Measurements from ENCODE around the gene ANOS1. TPM values are rescaled to one million over a fixed set of nuclear protein-coding genes. Genes with fewer than 3 reads are reported as not detected.

Gene ANOS1
- total and polyA plus RNA-seq, 4 donors, result 2.3 to 12.1 (median 3.7) TPM

DNA sequence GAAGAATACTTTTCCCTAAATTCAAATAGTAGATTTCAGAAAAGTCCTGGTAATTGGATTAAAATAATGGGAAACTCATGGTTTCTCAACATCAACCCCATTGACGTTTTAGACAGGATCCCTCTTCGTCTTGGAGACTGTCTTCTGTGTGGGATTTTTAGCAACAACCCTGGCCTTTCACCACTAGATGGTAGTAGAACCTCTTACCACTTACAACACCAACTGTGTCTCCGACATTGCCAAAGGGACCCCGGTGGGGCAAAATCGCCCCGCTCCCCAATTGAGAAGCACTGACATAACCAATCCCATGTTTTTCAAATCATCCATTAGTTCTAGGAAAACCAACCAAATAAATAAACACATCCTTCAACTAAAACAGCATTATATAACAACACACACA, 16.9 kb upstream of the ANOS1 start:
- Histone ChIP-seq H3K27ac (ENCODE audit: low read depth in 1 of 2, low read length in 2 of 2) (no peak overlapping the region), H3K27me3 (ENCODE audit: control insufficient read depth in 1 of 2, insufficient read depth in 2 of 2, low read length in 1 of 2) (no peaks in the 10 kb centered on the region), H3K4me1 (ENCODE audit: control insufficient read depth in 1 of 2, insufficient read depth in 2 of 2, low read length in 2 of 2) (no peaks in the 10 kb centered on the region), H3K36me3 (ENCODE audit: control insufficient read depth in 1 of 2, insufficient read depth in 2 of 2, low read length in 1 of 2) (no peaks in the 10 kb centered on the region), H3K4me3 (ENCODE audit: low read length in 2 of 2) (no peak overlapping the region), H3K9me3 (ENCODE audit: control insufficient read depth, low read length) (no peaks in the 10 kb centered on the region)
- ATAC-seq (ENCODE audit: low FRiP score) (no peak), DNase-seq (no peak)
- 7 to 10% methylated on average over 6 of the region's 6 CpGs for WGBS, 2 donors
- intact Hi-C loops (cut with DNase I), result loop anchor here in 1 of 2 donors (5.0 kb wide), 3 partner anchors 68 to 1368 kb away; no protein-coding TSS in a partner anchor

DNA sequence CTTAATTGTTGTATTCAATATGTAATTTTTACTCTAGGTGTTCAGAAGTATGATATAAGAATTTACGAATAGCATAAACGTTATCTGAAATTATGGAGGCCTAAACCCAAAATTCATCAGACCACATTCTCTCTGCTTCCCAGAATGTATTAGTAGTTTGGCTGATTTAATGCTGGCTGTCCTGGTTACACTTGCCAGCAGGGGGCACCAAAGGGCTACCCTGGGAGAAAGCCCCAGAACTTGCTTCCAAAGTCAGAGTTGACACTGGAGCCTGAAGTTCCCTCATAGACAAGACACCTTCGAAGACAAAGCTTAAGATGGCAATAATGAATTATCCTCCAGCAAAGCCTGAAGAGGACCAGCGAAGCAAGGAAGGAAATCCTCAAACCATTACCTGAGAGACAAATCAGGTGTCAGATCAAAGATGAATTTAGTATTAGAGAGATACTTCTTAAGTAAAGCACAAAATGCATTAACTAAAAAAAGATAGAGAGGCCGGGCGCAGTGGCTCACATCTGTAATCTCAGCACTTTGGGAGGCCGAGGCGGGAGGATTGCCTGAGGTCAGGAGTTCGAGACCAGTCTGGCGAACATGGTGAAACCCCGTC, 11.3 kb upstream of the ANOS1 start:
- H3K36me3 ChIP-seq (ENCODE audit: control insufficient read depth in 1 of 2, insufficient read depth in 2 of 2, low read length in 1 of 2), result no peaks in the 10 kb centered on the region
- H3K4me3 ChIP-seq (ENCODE audit: low read length in 2 of 2), result no peak overlapping the region
- H3K9me3 ChIP-seq (ENCODE audit: control insufficient read depth, low read length), result no peaks in the 10 kb centered on the region
- H3K4me1 ChIP-seq (ENCODE audit: control insufficient read depth in 1 of 2, insufficient read depth in 2 of 2, low read length in 2 of 2), result no peaks in the 10 kb centered on the region
- H3K27me3 ChIP-seq (ENCODE audit: control insufficient read depth in 1 of 2, insufficient read depth in 2 of 2, low read length in 1 of 2), result peaks cover 0 to 6% of the 10 kb centered on the region in 2 donors
- WGBS, 2 donors, result 80% methylated on average over 11 of the region's 11 CpGs
- intact Hi-C loops (cut with DNase I), result loop anchor here in 1 of 2 donors (5.0 kb wide), 1 partner anchor 746 kb away; no protein-coding TSS in a partner anchor
- ATAC-seq (ENCODE audit: low FRiP score) (no peak), DNase-seq (peak; percentile 66 to 82)
- no peak overlapping the region for H3K27ac ChIP-seq (ENCODE audit: low read depth in 1 of 2, low read length in 2 of 2)

- Histone ChIP-seq H3K36me3 (ENCODE audit: control insufficient read depth in 1 of 2, insufficient read depth in 2 of 2, low read length in 1 of 2) (no peaks in the 10 kb centered on the region), H3K4me3 (ENCODE audit: low read length in 2 of 2) (no peak overlapping the region), H3K4me1 (ENCODE audit: control insufficient read depth in 1 of 2, insufficient read depth in 2 of 2, low read length in 2 of 2) (no peaks in the 10 kb centered on the region), H3K27ac (ENCODE audit: low read depth in 1 of 2, low read length in 2 of 2) (no peak overlapping the region), H3K27me3 (ENCODE audit: control insufficient read depth in 1 of 2, insufficient read depth in 2 of 2, low read length in 1 of 2) (peaks cover 0 to 6% of the 10 kb centered on the region in 2 donors), H3K9me3 (ENCODE audit: control insufficient read depth, low read length) (no peaks in the 10 kb centered on the region)
- 90 to 95% methylated on average over 10 of the region's 10 CpGs for WGBS, 2 donors
- ATAC-seq (ENCODE audit: low FRiP score) (no peak), DNase-seq (no peak)
- intact Hi-C loops (cut with DNase I), result loop anchor here in 1 of 2 donors (5.0 kb wide), 1 partner anchor 745 kb away; no protein-coding TSS in a partner anchor
Measured at GRCh38 chrX:8741981-8742380, 10.0 kb upstream of the ANOS1 start.

DNA sequence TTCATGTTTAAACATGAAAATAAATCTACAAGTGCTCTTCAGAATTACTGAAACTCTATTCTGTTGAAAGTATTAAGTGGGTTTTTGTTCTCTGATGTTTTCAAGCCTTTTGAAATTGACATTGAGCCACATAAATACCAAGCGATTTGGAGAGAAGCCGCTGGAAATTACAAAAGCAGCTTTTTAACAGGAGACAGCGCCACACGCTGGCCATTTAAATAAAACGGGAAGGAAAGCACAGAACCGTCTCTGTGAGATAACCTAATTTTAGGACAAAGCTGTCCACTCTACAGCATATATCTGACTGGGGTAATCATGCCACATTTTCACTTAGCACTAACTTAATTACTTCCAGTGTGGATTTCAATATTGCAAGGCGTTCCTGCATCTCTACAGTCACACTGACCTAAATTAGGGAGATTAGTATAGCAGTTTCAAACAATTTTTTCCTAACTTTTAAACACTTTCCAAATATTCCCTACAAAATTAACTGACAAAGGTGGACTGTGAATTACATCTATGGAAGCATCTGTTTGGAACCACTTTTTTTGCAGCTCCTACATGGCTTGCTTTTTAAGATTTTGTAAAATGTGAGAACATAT, 6.8 kb upstream of the ANOS1 start:
- no peak overlapping the region for H3K4me3 ChIP-seq (ENCODE audit: low read length in 2 of 2)
- H3K27me3 ChIP-seq (ENCODE audit: control insufficient read depth in 1 of 2, insufficient read depth in 2 of 2, low read length in 1 of 2), result peaks cover 0 to 6% of the 10 kb centered on the region in 2 donors
- no peaks in the 10 kb centered on the region for H3K9me3 ChIP-seq (ENCODE audit: control insufficient read depth, low read length)
- ATAC-seq (ENCODE audit: low FRiP score) (no peak), DNase-seq (no peak)
- intact Hi-C loops (cut with DNase I), result loop anchor here in 1 of 2 donors (5.0 to 10.0 kb wide), 3 partner anchors 374 to 741 kb away; no protein-coding TSS in a partner anchor
- no peak overlapping the region for H3K27ac ChIP-seq (ENCODE audit: low read depth in 1 of 2, low read length in 2 of 2)
- 2% methylated on average over 7 of the region's 7 CpGs for WGBS, 2 donors
- no peaks in the 10 kb centered on the region for H3K4me1 ChIP-seq (ENCODE audit: control insufficient read depth in 1 of 2, insufficient read depth in 2 of 2, low read length in 2 of 2)
- no peaks in the 10 kb centered on the region for H3K36me3 ChIP-seq (ENCODE audit: control insufficient read depth in 1 of 2, insufficient read depth in 2 of 2, low read length in 1 of 2)

- Histone ChIP-seq H3K4me1 (ENCODE audit: control insufficient read depth in 1 of 2, insufficient read depth in 2 of 2, low read length in 2 of 2) (no peaks in the 10 kb centered on the region), H3K27ac (ENCODE audit: low read depth in 1 of 2, low read length in 2 of 2) (no peak overlapping the region), H3K4me3 (ENCODE audit: low read length in 2 of 2) (no peak overlapping the region), H3K36me3 (ENCODE audit: control insufficient read depth in 1 of 2, insufficient read depth in 2 of 2, low read length in 1 of 2) (no peaks in the 10 kb centered on the region), H3K9me3 (ENCODE audit: control insufficient read depth, low read length) (no peaks in the 10 kb centered on the region), H3K27me3 (ENCODE audit: control insufficient read depth in 1 of 2, insufficient read depth in 2 of 2, low read length in 1 of 2) (peaks cover 0 to 6% of the 10 kb centered on the region in 2 donors)
- ATAC-seq (ENCODE audit: low FRiP score), result no peak
- intact Hi-C loops (cut with DNase I), result loop anchor here in 1 of 2 donors (5.0 to 10.0 kb wide), 3 partner anchors 373 to 741 kb away; no protein-coding TSS in a partner anchor
- DNase-seq, result no peak
- 80 to 88% methylated on average over 9 of the region's 9 CpGs for WGBS, 2 donors
Measured at GRCh38 chrX:8737883-8738282, 5.9 kb upstream of the ANOS1 start.

- intact Hi-C loops (cut with DNase I), result loop anchor here in 1 of 2 donors (10.0 kb wide), 1 partner anchor 366 kb away; no protein-coding TSS in a partner anchor
- no peak overlapping the region for H3K27ac ChIP-seq (ENCODE audit: low read depth in 1 of 2, low read length in 2 of 2)
- DNase-seq, result peak in 1 of 2 donors; percentile 73
Measured at GRCh38 chrX:8730812-8731558, 952 bp downstream of the ANOS1 start.

DNA sequence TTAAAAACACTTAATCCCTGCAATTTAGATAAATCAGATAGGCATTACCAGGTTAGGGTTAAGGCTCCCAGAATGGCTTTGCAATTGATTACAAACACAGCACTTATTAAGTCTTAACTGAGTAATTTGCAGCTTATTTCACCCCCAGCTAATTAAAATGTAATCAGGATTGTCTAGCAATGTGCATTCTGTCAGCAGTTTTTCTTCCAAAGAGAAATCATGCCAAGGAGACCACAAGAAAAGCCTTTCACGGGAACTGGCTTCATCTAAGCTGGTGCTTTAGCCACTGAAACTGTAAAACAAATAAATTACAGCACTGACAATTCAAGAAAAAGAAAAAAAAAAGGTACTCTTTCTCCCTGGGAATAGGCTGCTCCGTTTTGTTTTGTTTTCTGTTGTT, 2.1 kb downstream of the ANOS1 start:
- H3K4me3 ChIP-seq (ENCODE audit: low read length in 2 of 2), result no peak overlapping the region
- no peaks in the 10 kb centered on the region for H3K27me3 ChIP-seq (ENCODE audit: control insufficient read depth in 1 of 2, insufficient read depth in 2 of 2, low read length in 1 of 2)
- H3K9me3 ChIP-seq (ENCODE audit: control insufficient read depth, low read length), result no peaks in the 10 kb centered on the region
- no peaks in the 10 kb centered on the region for H3K36me3 ChIP-seq (ENCODE audit: control insufficient read depth in 1 of 2, insufficient read depth in 2 of 2, low read length in 1 of 2)
- DNase-seq, result no peak
- no peak for ATAC-seq (ENCODE audit: low FRiP score)
- intact Hi-C loops (cut with DNase I), result loop anchor here in 1 of 2 donors (10.0 kb wide), 1 partner anchor 365 kb away; no protein-coding TSS in a partner anchor
- WGBS, 2 donors, result 5 to 30% methylated on average over 2 of the region's 2 CpGs
- H3K27ac ChIP-seq (ENCODE audit: low read depth in 1 of 2, low read length in 2 of 2), result no peak overlapping the region
- H3K4me1 ChIP-seq (ENCODE audit: control insufficient read depth in 1 of 2, insufficient read depth in 2 of 2, low read length in 2 of 2), result no peaks in the 10 kb centered on the region

More at GRCh38 chrX:8730812-8731558, 952 bp downstream of the ANOS1 start:
- H3K27me3 ChIP-seq (ENCODE audit: control insufficient read depth in 1 of 2, insufficient read depth in 2 of 2, low read length in 1 of 2), result no peaks in the 10 kb centered on the region
- H3K4me1 ChIP-seq (ENCODE audit: control insufficient read depth in 1 of 2, insufficient read depth in 2 of 2, low read length in 2 of 2), result no peaks in the 10 kb centered on the region
- peak overlapping the region; percentile 36 to 86 for H3K4me3 ChIP-seq (ENCODE audit: low read length in 2 of 2)
- no peaks in the 10 kb centered on the region for H3K36me3 ChIP-seq (ENCODE audit: control insufficient read depth in 1 of 2, insufficient read depth in 2 of 2, low read length in 1 of 2)
- peak; percentile 19 for ATAC-seq (ENCODE audit: low FRiP score)
- H3K9me3 ChIP-seq (ENCODE audit: control insufficient read depth, low read length), result no peaks in the 10 kb centered on the region
- WGBS, 2 donors, result 1% methylated on average over 69 of the region's 69 CpGs

DNA sequence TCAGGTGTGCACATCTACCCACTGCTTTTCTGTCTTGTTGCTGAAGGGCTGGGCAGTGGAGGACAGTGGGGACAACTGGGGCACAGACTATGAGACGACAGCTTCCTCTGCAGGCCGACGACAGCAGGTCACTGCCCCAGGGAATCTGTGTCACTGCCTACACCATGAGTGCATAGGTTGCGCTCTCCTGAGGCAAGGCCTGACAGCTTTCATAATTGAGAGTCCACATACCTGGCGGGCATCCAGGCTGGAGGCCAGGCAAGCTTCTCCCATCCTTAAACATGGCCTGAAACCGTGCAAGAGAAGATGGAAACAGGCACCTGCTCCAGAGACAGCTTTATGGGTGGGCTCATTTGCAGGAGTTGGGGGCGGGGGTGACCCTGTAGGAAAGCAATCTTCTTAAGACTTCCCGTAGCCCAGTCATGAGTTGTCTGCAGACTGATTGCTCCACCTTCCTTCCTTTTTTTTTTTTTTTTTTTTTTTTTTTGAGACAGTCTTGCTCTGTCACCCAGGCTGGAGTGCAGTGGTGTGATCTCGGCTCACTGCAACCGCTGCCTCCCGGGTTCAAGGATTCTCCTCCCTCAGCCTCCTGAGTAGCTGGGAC, 2.9 kb downstream of the ANOS1 start:
- intact Hi-C loops (cut with DNase I), result no loop called here
- no peaks in the 10 kb centered on the region for H3K36me3 ChIP-seq (ENCODE audit: control insufficient read depth in 1 of 2, insufficient read depth in 2 of 2, low read length in 1 of 2)
- 81 to 83% methylated on average over 11 of the region's 11 CpGs for WGBS, 2 donors

More for the DNA sequence above, 2.9 kb downstream of the ANOS1 start:
- no peak for DNase-seq
- Histone ChIP-seq H3K4me3 (ENCODE audit: low read length in 2 of 2) (no peak overlapping the region), H3K9me3 (ENCODE audit: control insufficient read depth, low read length) (no peaks in the 10 kb centered on the region), H3K27ac (ENCODE audit: low read depth in 1 of 2, low read length in 2 of 2) (no peak overlapping the region), H3K27me3 (ENCODE audit: control insufficient read depth in 1 of 2, insufficient read depth in 2 of 2, low read length in 1 of 2) (no peaks in the 10 kb centered on the region), H3K4me1 (ENCODE audit: control insufficient read depth in 1 of 2, insufficient read depth in 2 of 2, low read length in 2 of 2) (no peaks in the 10 kb centered on the region)
- no peak for ATAC-seq (ENCODE audit: low FRiP score)
